Panc1 (cell line): ENCODE data around the gene GPNMB. TPM values are rescaled to one million over a fixed set of nuclear protein-coding genes. Genes with fewer than 3 reads are reported as not detected.
"Not testable (repeated sequence)": the region's sequence is repeated elsewhere in the genome, so short reads cannot be mapped to it uniquely, and the experiment has no call there.

ENCODE experiments used
- ATAC-seq: fragments of 200-7000 bp; cut with Tn5 transposase; 2 replicates; pipeline ENCODE4 v1.9.1; 2020; ENCODE audit warnings: mild to moderate bottlenecking, moderate library complexity
- BruUV-seq: library from RNA; stranded (reverse); fragments of 400-500 nt; replicated peaks from 2 replicates; lab custom pipeline; 2021; lab: Mats Ljungman, UMichigan
- CTCF ChIA-PET: fragments of 300-600 bp; sonication (Branson Sonifier 250); formaldehyde crosslinking; loops from one replicate; lab custom pipeline; 2022; ENCODE audit warnings: antibody characterized with exemption; lab: Charles Lee
- POLR2A ChIA-PET: fragments of 300-600 bp; sonication (Branson Sonifier 250); formaldehyde crosslinking; loops from one replicate; lab custom pipeline; 2022; ENCODE audit warnings: antibody characterized with exemption; lab: Charles Lee
- DNase-seq: peaks from one replicate; pipeline ENCODE4 v3.0.0-alpha.2; 2010; ENCODE audit warnings: low read depth, low spot score
- H3K27ac ChIP-seq: 2 replicates; pipeline ENCODE4 v1.5.1; 2011; ENCODE audit warnings: mild to moderate bottlenecking, low read length, inconsistent platforms
- H3K27me3 ChIP-seq: fragments of 200-500 bp; sonication (Bioruptor generic); 2 replicates; pipeline ENCODE4 v1.6.0; 2014; ENCODE audit warnings: low read length, inconsistent platforms; ENCODE audit not compliant: control insufficient read depth, insufficient read depth
- H3K36me3 ChIP-seq: fragments of 200-500 bp; sonication (Bioruptor generic); 2 replicates; pipeline ENCODE4 v1.5.1; 2014; ENCODE audit warnings: inconsistent platforms, mild to moderate bottlenecking, low read length, moderate library complexity; ENCODE audit not compliant: control insufficient read depth, insufficient read depth
- H3K4me1 ChIP-seq: 2 replicates; pipeline ENCODE4 v1.5.1; 2011; ENCODE audit warnings: inconsistent platforms, mild to moderate bottlenecking, low read length, moderate library complexity; ENCODE audit not compliant: control insufficient read depth, insufficient read depth
- H3K4me3 ChIP-seq, 2 experiments: 2 replicates each; pipeline ENCODE4 v1.5.1; 2011 to 2012; ENCODE audit warnings: low read depth in 2 of 2, low read length in 2 of 2, mild to moderate bottlenecking in 2 of 2, inconsistent platforms in 1 of 2, moderate library complexity in 1 of 2
- H3K9me3 ChIP-seq: fragments of 200-500 bp; sonication (Bioruptor generic); 2 replicates; pipeline ENCODE4 v1.5.1; 2014; ENCODE audit warnings: low read depth, mild to moderate bottlenecking, inconsistent platforms, low read length, moderate library complexity; ENCODE audit not compliant: control insufficient read depth, insufficient read depth
- CTCF ChIP-seq: fragments of 450-650 bp; IDR thresholded peaks from 2 replicates; pipeline ENCODE4 v1.5.1; 2017; ENCODE audit warnings: mild to moderate bottlenecking
- POLR2AphosphoS5 ChIP-seq: IDR thresholded peaks from 2 replicates; pipeline ENCODE4 v1.6.1; 2012; ENCODE audit warnings: mild to moderate bottlenecking, low read depth, low read length, moderate library complexity
- REST ChIP-seq, 2 experiments: IDR thresholded peaks; 2 replicates each; pipeline ENCODE4 v1.6.1; 2011 to 2012; ENCODE audit warnings: low read depth in 2 of 2, control low read depth in 1 of 2, low read length in 1 of 2, mild to moderate bottlenecking in 1 of 2, moderate library complexity in 1 of 2; ENCODE audit not compliant: insufficient read depth in 1 of 2
- SIN3A ChIP-seq: IDR thresholded peaks from 2 replicates; pipeline ENCODE4 v1.6.1; 2012; ENCODE audit warnings: low read depth, mild to moderate bottlenecking, low read length, moderate library complexity, borderline replicate concordance; ENCODE audit not compliant: insufficient read depth
- TCF7L2 ChIP-seq: IDR thresholded peaks from 2 replicates; pipeline ENCODE4 v1.6.1; 2011; ENCODE audit warnings: mild to moderate bottlenecking, low read depth, low read length, inconsistent platforms
- in situ Hi-C: cut with HindIII; loops from 2 replicates; pipeline ENCODE4 v1.10.0; 2016; ENCODE audit warnings: low sequenced_read_pairs, low pct_unique_long_range_greater_than_20kb
- intact Hi-C: fragments of 100-400 bp; cut with micrococcal nuclease; formaldehyde crosslinking; loops from one replicate; pipeline ENCODE4 v1.10.0; 2022; ENCODE audit not compliant: unreplicated experiment
- total RNA-seq: library from RNA; stranded (reverse); gene quantifications from one replicate; pipeline ENCODE4 v1.2.1, GENCODE V29; 2021; ENCODE audit not compliant: unreplicated experiment

Gene GPNMB
- total RNA-seq, 1 experiment from 2014 or later: 2.1 TPM

GRCh38 chr7:23220690-23221305 lies 25.8 kb upstream of the GPNMB start:
- in situ Hi-C loops: no loop called here

GRCh38 chr7:23222439-23223030 lies 24.0 kb upstream of the GPNMB start:
- ChIA-PET CTCF (no interaction called here), POLR2A (no interaction called here)
- Histone ChIP-seq H3K4me1 (no peaks in the 10 kb centered on the region), H3K27me3 (no peaks in the 10 kb centered on the region), H3K4me3 (no peak overlapping the region), H3K36me3 (no peaks in the 10 kb centered on the region), H3K9me3 (no peaks in the 10 kb centered on the region), H3K27ac (no peak overlapping the region)
- intact Hi-C loops (no loop called here), in situ Hi-C loops (no loop called here)
- DNase-seq (no peak), ATAC-seq (peak; percentile 31; the same call in 1 of the 2 replicates)
- TF ChIP-seq SIN3A (no peak), CTCF (no peak), POLR2AphosphoS5 (no peak)
- BruUV-seq: no TSS peak

More at GRCh38 chr7:23220690-23221305, 25.8 kb upstream of the GPNMB start:
- no peak for DNase-seq
- H3K4me1 ChIP-seq: no peaks in the 10 kb centered on the region
- ChIA-PET CTCF (interaction anchor here (0.6 kb wide), 1 partner anchor 33 kb away, joined by 8 read pairs; no protein-coding TSS in a partner anchor), POLR2A (no interaction called here)
- no peak for ATAC-seq
- H3K36me3 ChIP-seq: no peaks in the 10 kb centered on the region
- H3K27ac ChIP-seq: no peak overlapping the region
- no peak overlapping the region for H3K4me3 ChIP-seq
- H3K27me3 ChIP-seq: no peaks in the 10 kb centered on the region
- no TSS peak for BruUV-seq
- intact Hi-C loops: no loop called here
- no peaks in the 10 kb centered on the region for H3K9me3 ChIP-seq
- TF ChIP-seq REST (IDR thresholded peaks at IDR 0.05; ENCODE audit: insufficient read depth in 1 of 2, low read depth in 2 of 2, low read length in 1 of 2) (no peak), SIN3A (no peak), CTCF (no peak), POLR2AphosphoS5 (no peak), TCF7L2 (no peak)

- intact Hi-C loops, H3K36me3 ChIP-seq, H3K27ac ChIP-seq, POLR2A ChIA-PET, DNase-seq, in situ Hi-C loops, H3K4me1 ChIP-seq, ATAC-seq, BruUV-seq, H3K9me3 ChIP-seq, H3K4me3 ChIP-seq, H3K27me3 ChIP-seq, CTCF ChIA-PET: not testable (repeated sequence)
Measured at GRCh38 chr7:23224364-23224763, 22.2 kb upstream of the GPNMB start.
